Omental fat pad (tissue), 4 donors: ENCODE results near the gene ZDHHC24. TPM values are rescaled to one million over a fixed set of nuclear protein-coding genes. Genes with fewer than 3 reads are reported as not detected.
"Not testable (repeated sequence)": the region's sequence is repeated elsewhere in the genome, so short reads cannot be mapped to it uniquely, and the experiment has no call there.

Source experiments
- ATAC-seq: fragments of 150-250 bp; one replicate; pipeline ENCODE4 v1.9.1; 2016; ENCODE audit warnings: mild to moderate bottlenecking, moderate library complexity; ENCODE audit not compliant: low FRiP score
- DNase-seq: peaks from one replicate; pipeline ENCODE4 v3.0.0-alpha.2; 2019; ENCODE audit warnings: low spot score
- CTCF ChIP-seq, 3 donors: fragments of 450-650 bp; IDR thresholded peaks; one replicate each; pipeline ENCODE4 v1.5.1; 2016 to 2017; ENCODE audit warnings: antibody characterized with exemption in 3 of 3, mild to moderate bottlenecking in 3 of 3, moderate library complexity in 2 of 3
- total RNA-seq, 4 donors: library from RNA; depleted of rRNA; stranded (reverse); fragments of >200 nt; gene quantifications; one replicate each; pipeline ENCODE4 v1.1.0, GENCODE V29; 2016

ZDHHC24 gene
- total RNA-seq, 4 donors from 2014 or later, result 12.1 to 18.7 (median 13.0) TPM

DNA sequence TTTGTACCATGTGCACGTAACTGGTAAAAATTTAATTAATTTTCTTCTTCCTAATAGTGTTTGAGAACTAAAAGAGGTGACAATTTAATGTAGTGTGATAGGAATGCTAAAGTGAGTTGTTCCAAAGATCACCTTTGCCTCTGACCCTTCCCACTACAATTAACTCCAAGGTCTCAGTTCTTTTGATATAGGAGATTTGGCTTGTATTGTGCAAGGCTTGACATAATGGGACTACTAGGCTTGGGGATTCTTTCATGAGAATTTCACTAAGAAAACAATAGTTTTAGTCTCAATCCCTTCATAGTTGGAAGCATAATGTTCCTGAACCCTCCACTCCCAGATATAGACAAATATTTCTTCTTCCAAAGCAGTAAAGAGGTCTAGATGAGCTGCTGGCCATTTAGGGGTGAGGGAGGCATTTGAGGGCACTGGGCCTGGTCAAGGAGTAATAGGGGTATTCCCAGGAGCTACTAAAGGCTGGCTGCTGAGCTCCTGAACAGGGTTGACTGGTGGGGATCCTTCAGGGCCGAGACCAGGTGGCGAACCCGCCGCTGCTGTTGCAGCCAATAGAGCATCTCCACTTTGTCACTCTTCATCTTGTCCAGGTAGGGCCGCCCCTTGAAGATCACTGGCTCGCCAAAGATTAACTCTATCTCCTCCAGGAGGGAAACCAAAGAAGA, 44.3 kb upstream of the ZDHHC24 start:
- TF ChIP-seq CTCF (IDR thresholded peaks at IDR 0.05), result no peak
- no peak for ATAC-seq
- no peak for DNase-seq

DNA sequence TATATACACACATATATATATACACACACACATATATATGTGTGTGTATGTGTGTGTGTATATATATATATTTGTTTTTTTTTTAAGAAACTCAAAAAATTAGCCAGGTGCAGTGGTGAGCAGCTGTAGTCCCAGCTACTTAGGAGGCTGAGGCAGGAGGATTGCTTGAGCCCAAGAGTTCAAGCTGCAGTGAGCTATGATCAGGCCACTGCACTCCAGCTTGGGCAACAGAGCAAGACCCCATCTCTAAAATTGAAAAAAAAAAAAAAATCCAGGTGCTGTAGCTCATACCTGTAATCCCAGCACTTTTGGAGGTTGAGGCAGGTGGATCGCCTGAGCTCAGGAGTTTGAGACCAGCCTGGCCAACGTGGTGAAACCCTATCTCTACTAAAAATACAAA, 43.5 kb upstream of the ZDHHC24 start:
- ATAC-seq, DNase-seq: not testable (repeated sequence)

DNA sequence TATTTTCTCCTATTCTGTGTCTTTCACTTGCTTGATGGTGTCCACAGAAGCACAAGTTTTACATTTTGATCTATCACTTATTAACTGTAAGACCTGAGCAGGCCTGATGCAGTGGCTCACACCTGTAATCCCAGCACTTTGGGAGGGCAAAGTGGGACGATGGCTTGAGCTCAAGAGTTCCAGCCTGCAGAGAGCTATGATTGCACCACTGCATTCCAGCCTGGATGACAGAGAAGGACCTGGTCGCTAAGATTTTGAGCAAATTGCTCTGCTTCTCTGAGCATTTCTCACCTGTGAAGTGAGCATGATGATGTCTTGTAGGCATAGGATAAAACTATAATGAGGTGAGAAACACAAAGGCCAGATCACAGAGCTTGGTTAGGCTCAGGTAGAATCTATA, 40.3 kb upstream of the ZDHHC24 start:
- no peak for DNase-seq
- no peak for ATAC-seq
- no peak for TF ChIP-seq CTCF (IDR thresholded peaks at IDR 0.05)

- ATAC-seq, DNase-seq: not testable (repeated sequence)
These were observed 39.6 kb upstream of the ZDHHC24 start for GRCh38 chr11:66585447-66585846.

DNA sequence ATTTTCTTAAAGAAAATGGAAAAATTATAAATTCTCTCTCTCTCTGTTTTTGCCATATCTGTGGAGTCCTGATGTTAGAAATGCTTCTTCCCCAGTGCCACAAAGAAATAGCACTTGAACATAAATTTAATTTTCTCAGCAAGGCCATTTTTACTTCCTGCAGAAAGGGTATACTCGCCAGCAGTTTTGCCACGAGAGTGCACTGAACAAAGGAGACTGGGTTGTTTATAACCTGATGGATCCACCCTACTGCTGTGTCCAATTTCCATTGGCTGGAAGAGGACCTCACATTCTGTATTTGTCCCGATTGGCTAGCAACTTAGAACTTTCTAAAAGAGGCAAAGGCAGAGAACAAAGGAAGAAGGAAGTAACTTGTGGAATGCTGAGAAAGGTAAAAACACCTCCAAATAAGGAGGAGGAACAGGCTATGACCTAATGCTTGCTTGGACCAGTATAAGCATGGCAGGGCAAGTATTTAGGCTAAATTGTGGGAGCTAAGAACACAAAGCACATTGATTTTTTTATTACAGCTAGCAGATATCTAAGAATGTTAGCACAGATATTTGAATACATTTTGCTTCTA, 36.8 kb upstream of the ZDHHC24 start:
- not testable (repeated sequence) for ATAC-seq, DNase-seq

GRCh38 chr11:66581261-66581660, 35.4 kb upstream of the ZDHHC24 start:
- TF ChIP-seq CTCF (IDR thresholded peaks at IDR 0.05), result no peak
- DNase-seq (no peak), ATAC-seq (no peak)

GRCh38 chr11:66580803-66581202, 35.0 kb upstream of the ZDHHC24 start:
- TF ChIP-seq CTCF (IDR thresholded peaks at IDR 0.05), result no peak
- DNase-seq (no peak), ATAC-seq (no peak)

- DNase-seq, result peak; percentile 92
- ATAC-seq, result peak; percentile 92
- TF ChIP-seq CTCF (IDR thresholded peaks at IDR 0.05), result peak in 2 of 3 donors; percentile 47 to 69
These were observed 33.3 kb upstream of the ZDHHC24 start for GRCh38 chr11:66579017-66579606.
